CD4-positive, alpha-beta T cell treated with Interleukin-4 for 4 hours (primary cell): Measurements from ENCODE around the gene CDHR3.

Source experiments
- DNase-seq: peaks from one replicate; pipeline ENCODE4 v3.0.0-alpha.2; 2020

Gene CDHR3

GRCh38 chr7:106031300-106032035 is 68.4 kb downstream of the CDHR3 start:
- no peak for DNase-seq

DNA sequence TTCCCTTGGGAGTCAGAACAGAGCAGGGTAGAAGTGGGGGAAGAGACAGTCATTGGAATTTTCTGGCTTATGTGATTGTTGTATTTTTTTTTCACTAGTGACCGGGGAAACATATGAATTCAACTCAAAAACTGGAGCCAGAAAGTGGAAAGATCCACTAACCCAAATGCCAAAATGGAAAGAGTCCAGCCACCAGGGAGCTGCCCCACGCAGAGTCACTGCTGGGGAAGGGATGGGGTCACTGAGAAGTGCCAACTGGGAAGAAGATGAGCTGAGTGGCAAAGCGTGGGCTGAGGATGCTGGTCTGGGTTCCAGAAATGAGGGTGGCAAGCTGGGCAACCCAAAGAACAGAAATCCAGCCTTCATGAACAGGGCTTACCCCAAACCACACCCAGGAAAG is 69.2 kb downstream of the CDHR3 start:
- no peak for DNase-seq

GRCh38 chr7:106033735-106034134 is 70.7 kb downstream of the CDHR3 start:
- no peak for DNase-seq

- no peak for DNase-seq
These were observed 71.3 kb downstream of the CDHR3 start for GRCh38 chr7:106034383-106034782.

DNA sequence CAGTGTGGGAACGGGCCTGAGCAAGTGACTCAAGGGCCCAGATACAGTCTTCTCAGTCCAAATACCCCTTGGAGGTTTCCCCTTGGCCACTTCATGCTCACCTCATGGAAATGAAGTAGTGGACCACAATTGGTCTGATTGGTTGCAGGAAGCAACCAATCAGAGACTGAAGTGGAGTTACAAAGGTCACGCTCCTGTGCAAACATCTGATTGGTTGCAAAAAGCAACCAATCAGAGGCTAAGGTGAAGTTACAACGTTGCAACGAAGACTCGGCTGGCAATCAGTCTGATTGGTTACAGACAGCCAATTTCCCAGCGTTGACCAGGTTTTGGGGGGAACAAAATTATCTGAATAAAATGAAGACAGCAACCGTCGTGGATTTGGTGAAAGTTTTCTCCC is 72.5 kb downstream of the CDHR3 start:
- no peak for DNase-seq

DNA sequence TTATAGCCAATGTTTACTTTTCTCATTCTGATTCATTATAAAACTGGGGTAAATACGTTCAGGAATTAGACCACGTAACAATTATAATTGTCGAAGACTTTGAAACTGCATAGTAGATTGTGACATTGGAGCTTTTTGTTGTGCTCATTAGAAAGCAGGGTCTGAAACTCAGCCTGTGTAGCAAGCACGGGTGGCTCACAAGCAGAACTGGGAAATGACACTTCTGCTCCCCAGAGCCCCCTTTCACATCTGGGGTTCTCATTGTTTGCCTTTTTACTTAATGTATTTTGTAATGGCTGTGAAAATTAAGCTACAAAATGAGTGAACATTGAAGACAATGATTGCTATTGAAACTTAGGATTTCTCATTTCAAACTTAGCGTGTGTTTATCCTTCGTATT is 72.9 kb downstream of the CDHR3 start:
- no peak for DNase-seq

DNA sequence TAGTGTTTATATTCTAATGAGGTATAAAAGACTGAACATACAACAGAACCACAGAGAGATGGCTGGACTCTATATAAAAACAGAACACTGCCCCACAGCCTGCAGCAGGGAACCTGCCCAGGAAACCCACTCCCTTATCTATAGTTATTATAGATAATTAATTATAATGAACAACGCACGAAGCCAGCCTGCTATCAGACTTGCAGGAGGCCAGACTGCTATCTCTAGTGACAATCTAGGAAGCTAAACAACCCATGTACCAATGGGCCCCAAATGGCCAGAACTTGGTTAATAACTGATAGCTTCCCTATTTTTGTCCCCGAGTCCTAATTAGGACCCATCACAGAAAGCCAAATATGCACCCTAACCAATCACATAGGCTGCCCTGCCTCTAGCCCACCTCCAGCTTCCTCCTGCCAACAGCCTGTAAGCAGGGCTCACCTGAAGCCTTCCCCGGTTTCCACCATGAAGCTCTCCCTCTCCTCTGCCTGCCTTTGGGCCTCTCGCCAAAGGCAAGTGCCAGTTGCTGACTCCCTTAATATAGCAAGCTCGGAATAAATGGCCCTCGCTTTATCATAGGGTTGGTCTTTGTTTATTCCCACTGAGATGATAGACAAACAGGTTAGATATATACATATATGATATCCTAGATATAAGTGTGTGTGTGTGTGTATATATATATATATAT is 74.6 kb downstream of the CDHR3 start:
- no peak for DNase-seq

DNA sequence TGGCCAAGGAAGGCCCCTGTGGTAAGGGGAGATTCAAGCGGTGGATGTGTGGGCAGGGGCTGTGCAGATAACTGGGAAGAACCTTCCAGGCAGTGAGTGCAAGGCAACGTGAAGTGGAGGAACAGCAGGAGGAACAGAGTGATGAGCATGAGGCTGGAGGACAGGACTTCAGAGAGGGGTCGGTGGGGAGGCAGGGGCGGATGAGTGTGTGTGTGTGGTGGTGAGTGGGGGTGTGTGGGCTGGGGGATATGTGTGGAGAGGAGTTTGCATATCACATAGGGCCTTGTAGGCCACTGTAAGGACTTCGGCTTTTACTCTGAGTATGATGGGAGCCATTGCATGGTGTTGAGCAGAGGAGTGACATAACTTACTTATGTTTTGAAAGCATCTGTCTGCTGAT is 75.2 kb downstream of the CDHR3 start:
- no peak for DNase-seq

DNA sequence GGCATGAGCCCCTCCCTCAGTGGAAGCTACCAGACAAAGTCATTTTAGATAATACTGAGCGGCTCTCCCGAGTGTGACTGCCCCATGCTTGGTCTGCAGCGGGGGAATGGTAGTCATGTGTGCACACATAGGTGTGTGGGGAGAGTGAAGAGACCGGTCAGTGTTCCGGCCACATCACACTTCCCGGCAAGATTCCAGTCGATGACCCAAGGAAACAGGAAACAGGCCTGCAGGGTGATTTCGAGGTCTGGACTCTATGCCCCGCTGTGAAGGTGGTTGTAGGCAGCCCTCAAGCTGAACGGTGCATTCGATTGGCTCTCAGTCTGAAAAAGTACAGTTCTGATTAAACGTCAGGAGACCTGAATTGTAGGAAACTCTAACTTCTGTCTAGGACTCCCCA is 75.9 kb downstream of the CDHR3 start:
- DNase-seq: no peak

DNA sequence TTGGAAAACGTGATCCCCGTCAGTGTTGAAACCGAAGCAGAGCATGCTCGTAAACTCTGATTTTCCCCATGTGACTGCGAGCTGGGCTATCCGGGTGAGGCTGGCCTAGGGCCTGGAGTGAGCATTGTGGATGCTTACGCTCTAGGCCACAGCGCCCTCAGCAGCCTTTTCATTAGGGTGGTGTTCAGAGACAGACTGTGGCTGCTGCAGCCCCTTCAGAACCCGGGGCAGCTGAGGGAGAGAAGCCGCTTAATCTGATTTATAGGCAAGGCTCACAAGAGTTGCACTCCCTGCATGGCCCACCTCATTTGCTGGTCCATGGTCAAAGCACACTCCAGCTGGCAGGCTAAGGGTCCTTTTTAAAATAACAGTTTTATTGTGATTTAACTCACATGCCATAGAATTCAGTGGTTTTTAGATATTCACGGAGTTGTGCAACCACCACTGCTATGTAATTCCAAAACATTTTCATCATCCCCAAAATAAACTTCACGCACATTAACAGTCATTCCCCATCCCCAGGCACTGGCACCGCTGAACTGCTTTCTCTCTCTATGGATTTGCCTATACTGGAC is 76.5 kb downstream of the CDHR3 start:
- no peak for DNase-seq

GRCh38 chr7:106041140-106041717 is 78.2 kb downstream of the CDHR3 start:
- DNase-seq: peak; percentile 21

DNA sequence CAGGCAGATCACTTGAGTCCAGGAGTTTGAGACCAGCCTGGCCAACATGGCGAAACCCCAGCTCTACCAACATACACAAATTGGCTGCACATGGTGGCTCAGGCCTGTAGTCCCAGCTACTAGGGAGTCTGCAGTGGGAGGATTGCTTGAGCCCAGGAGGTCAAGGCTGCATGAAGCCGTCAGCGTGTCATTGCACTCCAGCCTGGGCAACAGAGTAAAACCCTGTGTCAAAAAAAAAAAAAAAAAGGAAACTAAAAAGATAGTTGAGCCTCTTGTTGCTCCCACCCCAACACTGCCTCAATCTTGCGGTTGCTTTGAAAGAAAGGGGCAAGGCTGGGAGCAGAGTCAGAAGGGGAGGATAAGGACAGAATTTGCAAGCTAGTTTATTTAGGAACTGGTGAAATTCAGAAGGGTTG is 79.1 kb downstream of the CDHR3 start:
- no peak for DNase-seq

DNA sequence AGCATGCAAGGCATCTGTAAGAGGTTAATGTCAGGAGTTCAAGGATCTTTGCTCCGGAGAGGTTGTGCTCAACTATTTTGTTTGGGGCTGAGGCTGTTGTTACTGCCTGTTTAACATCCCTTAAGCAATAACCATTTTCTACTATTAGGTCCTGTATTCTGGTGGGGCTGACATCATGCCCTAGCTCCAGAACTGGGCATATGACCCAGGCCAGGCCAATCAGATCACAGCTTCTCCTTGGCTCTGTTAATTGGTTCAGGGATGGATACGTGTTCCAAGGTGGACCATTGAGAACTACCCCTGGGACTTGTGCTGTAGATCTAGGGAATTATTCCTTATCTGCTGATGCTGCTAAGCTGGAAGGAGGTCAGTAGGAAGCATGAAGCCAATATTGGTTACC is 82.1 kb downstream of the CDHR3 start:
- no peak for DNase-seq

GRCh38 chr7:106045586-106045985 is 82.5 kb downstream of the CDHR3 start:
- no peak for DNase-seq

- DNase-seq: no peak
These were observed 84.1 kb downstream of the CDHR3 start for GRCh38 chr7:106047184-106047583.

- no peak for DNase-seq
These were observed 85.0 kb downstream of the CDHR3 start for GRCh38 chr7:106047818-106048705.

DNA sequence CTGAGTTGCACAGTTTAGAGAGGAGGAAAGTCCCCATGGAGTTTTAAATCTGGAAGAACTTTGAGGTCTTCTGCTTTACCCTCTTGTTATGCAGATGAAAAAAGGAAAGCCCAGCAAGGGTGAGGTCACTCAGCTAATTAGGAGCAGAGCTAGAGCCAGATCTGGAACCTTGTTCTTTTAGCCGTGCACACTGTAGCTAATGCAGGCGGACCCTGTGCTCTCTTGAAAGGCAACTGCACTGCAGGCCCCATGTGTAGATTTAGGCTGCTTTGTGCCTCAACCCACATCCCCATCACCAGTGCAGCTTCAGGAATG is 85.6 kb downstream of the CDHR3 start:
- no peak for DNase-seq

DNA sequence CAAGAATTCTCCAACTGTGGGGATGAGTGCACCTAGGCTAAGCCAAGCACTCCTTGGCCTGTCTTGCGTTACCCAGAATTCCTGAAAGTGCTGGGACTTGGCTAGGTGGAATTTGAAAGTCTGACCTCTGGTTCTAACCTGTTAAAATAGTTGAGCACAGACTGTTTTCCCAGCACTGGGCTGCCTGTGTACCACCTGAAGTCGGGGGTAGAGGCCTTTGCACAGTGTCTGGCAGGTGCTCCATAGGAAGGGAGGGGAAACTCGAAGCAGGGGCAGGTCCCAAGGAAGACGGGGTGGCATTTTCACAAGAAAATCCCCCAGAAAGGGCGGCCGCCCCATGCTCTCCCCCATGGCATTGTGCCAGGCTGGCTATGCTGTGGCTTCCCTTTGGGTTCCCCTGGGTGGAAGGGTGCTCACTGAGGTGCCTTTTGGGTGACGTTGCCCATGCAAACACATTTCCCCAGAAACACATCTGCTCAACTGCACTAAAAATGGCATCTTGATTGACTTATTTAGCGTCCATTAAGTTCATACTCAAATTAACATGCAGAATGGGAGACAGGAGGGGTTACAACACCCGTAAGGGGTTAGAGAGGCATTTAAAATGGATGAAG is 86.2 kb downstream of the CDHR3 start:
- no peak for DNase-seq

DNA sequence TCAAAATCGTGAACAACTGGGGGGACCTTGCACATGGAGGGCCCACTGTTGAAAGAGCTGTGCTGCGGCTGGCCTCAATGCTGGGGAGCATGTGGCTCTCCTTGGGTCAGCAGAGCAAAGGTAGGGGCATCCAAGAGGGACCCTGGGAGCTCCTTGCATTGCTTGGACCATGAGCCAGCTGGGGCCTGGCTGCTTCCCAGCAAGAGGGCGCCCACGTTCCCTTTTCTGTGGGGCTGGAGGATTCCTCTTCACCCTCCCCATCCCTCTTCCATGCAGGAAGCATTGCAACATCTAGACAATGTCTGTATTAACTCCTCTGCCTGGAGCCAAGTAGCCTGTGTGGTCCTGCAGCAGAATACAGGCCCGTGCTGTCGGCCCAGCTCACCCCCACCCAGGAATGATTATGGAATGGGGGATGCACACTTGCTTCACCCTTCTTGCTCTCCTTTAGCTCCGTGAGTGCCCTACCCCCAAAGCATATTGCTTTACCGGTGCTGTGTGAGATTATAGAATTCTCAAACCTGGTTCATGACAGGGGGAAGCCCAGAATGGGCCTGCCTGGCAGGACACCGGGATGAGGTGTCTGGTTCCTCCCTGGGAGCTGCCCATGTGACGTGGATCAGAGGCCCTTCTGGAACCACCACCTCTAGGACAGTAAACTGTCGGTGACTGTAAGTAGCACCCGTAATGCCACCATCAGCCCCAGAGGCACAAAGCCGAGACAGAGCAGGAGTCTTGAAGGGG is 87.1 kb downstream of the CDHR3 start:
- DNase-seq: no peak

DNA sequence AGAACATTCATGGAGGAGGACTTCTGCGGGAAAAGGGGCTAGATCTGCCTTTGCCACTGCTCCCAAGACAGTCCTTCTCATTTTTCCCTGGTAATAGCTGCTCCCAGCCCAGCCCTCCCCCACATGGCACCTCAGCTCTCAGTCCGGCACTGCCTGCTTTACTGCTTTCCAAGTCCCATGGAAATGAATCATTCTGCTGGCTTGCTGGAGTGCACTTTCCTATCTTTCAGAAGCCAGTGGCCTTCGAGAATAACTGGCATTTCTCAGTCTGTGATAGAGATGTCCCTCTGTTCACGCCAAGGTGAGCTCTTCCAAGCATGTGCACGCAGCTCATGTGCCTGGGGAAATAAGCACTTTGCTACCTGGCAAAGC is 87.7 kb downstream of the CDHR3 start:
- DNase-seq: no peak

DNA sequence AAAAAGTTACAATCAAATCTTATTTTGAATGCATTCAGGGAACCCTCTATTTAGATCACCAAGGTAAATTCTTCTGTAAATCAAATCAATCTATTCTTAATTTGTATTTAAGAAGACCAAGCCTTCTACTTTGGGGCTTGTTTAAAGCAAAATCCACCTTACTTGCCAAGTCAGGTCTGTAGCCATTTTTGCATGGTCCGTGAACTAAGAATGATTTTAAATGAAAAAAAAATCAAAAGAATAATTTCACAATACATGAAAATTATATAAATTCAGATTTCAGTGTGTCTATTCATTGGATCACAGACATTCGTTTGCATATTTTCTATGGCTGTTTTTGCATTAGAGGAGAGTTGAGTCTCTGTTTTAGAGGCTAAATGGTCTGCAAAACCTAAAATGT is 89.6 kb downstream of the CDHR3 start:
- DNase-seq: no peak

DNA sequence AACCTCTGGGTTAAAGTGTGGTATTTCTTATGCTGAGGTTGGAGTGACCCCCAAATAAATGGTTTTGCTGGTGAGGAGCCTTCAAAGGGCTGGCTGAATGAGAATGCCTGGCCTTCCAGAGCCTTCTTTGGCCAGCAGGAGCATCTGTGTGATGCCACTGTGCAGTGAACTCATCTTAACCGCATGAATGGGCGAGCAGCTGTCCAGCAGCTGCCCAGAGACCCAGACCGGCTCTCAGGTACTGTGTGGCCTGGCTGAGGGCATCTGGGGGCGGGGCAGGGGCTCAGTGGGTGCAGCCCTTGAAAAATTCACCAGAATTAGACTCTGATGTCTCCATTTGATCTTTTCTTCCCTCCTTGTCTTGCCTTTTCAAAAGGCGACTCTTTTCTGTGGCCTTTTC is 90.0 kb downstream of the CDHR3 start:
- DNase-seq: no peak
